GM23248 (cell line): ENCODE results near the gene CD164L2. TPM values are rescaled to one million over a fixed set of nuclear protein-coding genes. Genes with fewer than 3 reads are reported as not detected.

ENCODE experiments used
- DNase-seq: peaks from one replicate; pipeline ENCODE4 v3.0.0-alpha.2; 2015
- H2AFZ ChIP-seq: fragments of 200-600 bp; sonication (generic); 2 replicates; pipeline ENCODE4 v1.6.1; 2016; ENCODE audit warnings: antibody characterized with exemption
- H3F3A ChIP-seq: fragments of 200-600 bp; sonication (generic); 2 replicates; pipeline ENCODE4 v1.6.1; 2016; ENCODE audit warnings: mild to moderate bottlenecking, antibody characterized with exemption, mixed run types; ENCODE audit not compliant: insufficient read depth
- H3K27ac ChIP-seq: fragments of 200-600 bp; sonication (generic); 2 replicates; pipeline ENCODE4 v1.5.1; 2016; ENCODE audit warnings: mild to moderate bottlenecking
- H3K27me3 ChIP-seq: fragments of 200-600 bp; sonication (generic); replicated peaks from 2 replicates; pipeline ENCODE4 v1.6.1; 2016; ENCODE audit warnings: mild to moderate bottlenecking; ENCODE audit not compliant: insufficient read depth
- H3K36me3 ChIP-seq: fragments of 200-600 bp; sonication (generic); 2 replicates; pipeline ENCODE4 v1.6.1; 2016; ENCODE audit warnings: low read depth, mild to moderate bottlenecking
- H3K4me1 ChIP-seq: fragments of 200-600 bp; sonication (generic); 2 replicates; pipeline ENCODE4 v1.6.1; 2016; ENCODE audit warnings: mild to moderate bottlenecking; ENCODE audit not compliant: insufficient read depth
- H3K4me2 ChIP-seq: fragments of 200-600 bp; sonication (generic); one replicate; pipeline ENCODE4 v1.6.1; 2016; ENCODE audit warnings: mild to moderate bottlenecking; ENCODE audit not compliant: unreplicated experiment
- H3K4me3 ChIP-seq: fragments of 200-600 bp; sonication (generic); 2 replicates; pipeline ENCODE4 v1.5.1; 2016; ENCODE audit warnings: mild to moderate bottlenecking
- H3K79me2 ChIP-seq: fragments of 200-600 bp; sonication (generic); 2 replicates; pipeline ENCODE4 v1.6.1; 2016; ENCODE audit warnings: mild to moderate bottlenecking; ENCODE audit not compliant: insufficient read depth
- H3K9ac ChIP-seq: fragments of 200-600 bp; sonication (generic); 2 replicates; pipeline ENCODE4 v1.6.1; 2016; ENCODE audit warnings: mild to moderate bottlenecking
- H3K9me2 ChIP-seq: fragments of 200-600 bp; sonication (generic); 2 replicates; pipeline ENCODE4 v1.6.1; 2016; ENCODE audit warnings: mixed run types, mild to moderate bottlenecking, moderate library complexity; ENCODE audit not compliant: insufficient read depth
- H3K9me3 ChIP-seq: fragments of 200-600 bp; sonication (generic); one replicate; pipeline ENCODE4 v1.6.1; 2017; ENCODE audit warnings: low read depth
- H4K20me1 ChIP-seq: fragments of 200-600 bp; sonication (generic); 2 replicates; pipeline ENCODE4 v1.6.0; 2016; ENCODE audit not compliant: insufficient read depth
- EZH2 ChIP-seq: fragments of 200-600 bp; sonication (generic); IDR thresholded peaks from 2 replicates; pipeline ENCODE4 v1.6.1; 2018; ENCODE audit warnings: antibody characterized with exemption, mild to moderate bottlenecking; ENCODE audit not compliant: insufficient read depth, poor library complexity, severe bottlenecking
- EZH2phosphoT487 ChIP-seq: fragments of 200-600 bp; sonication (generic); IDR thresholded peaks from 2 replicates; pipeline ENCODE4 v1.6.1; 2018; ENCODE audit warnings: antibody characterized with exemption, moderate library complexity, mild to moderate bottlenecking, low read depth; ENCODE audit not compliant: insufficient read depth
- WGBS, 2 experiments: methylation state at CpG; one replicate each; pipeline ENCODE4 v1.1.6; 2015 to 2017; ENCODE audit warnings: low lambda C conversion rate in 2 of 2, low coverage in 1 of 2; ENCODE audit errors: missing lambda C conversion rate in 2 of 2; 5-methylcytosine and 5-hydroxymethylcytosine counted together
- in situ Hi-C: fragments of 300-500 bp; cut with MboI; formaldehyde crosslinking; loops from 2 replicates; pipeline ENCODE4 v1.15.0; 2020
- polyA plus RNA-seq: library from polyadenylated mRNA; unstranded; fragments of >200 nt; fragmentation: Nextera tagmentation; extraction: Ambion mirVana; gene quantifications from 2 replicates; pipeline ENCODE4 v1.2.1, GENCODE V29; 2016
- total RNA-seq: library from RNA; depleted of rRNA; stranded (reverse); fragments of >200 nt; shearing (Covaris generic); gene quantifications from 2 replicates; pipeline ENCODE4 v1.2.3, GENCODE V29; 2014

Gene CD164L2
- total and polyA plus RNA-seq, 2 experiments from 2014 or later: not detected

DNA sequence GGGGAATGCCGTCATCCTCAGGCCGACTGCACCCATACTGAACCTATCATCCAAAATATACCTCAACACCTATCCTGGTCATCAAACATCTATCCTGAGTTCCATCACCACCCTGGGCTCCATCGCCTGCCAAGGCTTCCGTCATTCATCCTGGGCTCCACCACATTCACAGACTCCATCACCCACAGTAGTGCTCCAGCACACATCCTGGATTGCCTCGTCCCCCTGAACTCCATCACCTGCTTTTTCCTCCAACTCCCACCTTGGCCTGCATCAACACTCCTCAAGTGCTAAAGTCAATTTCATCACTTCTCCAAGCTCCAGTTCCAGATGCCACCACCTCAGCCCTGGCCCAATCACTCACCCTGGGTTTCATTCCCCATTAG is 24.2 kb downstream of the CD164L2 start:
- TF ChIP-seq EZH2 (no peak), EZH2phosphoT487 (no peak)
- no peak for DNase-seq
- H3K9me3 ChIP-seq: no peaks in the 10 kb centered on the region
- H3K9me2 ChIP-seq: no peaks in the 10 kb centered on the region
- no peaks in the 10 kb centered on the region for H4K20me1 ChIP-seq
- H3K4me2 ChIP-seq: no peak overlapping the region
- no peaks in the 10 kb centered on the region for H3K27me3 ChIP-seq
- H3K27ac ChIP-seq: no peak overlapping the region
- 97 to 100% methylated on average over 5 of the region's 5 CpGs for WGBS, 2 experiments
- no peak overlapping the region for H3K4me3 ChIP-seq
- H3K4me1 ChIP-seq: no peaks in the 10 kb centered on the region
- H3K9ac ChIP-seq: no peak overlapping the region
- H2AFZ ChIP-seq: no peak overlapping the region
- peaks cover 5% of the 10 kb centered on the region; the same call in 1 of the 2 replicates for H3K36me3 ChIP-seq
- H3K79me2 ChIP-seq: 0 out of 2 replicates have a peak, but pooled peaks cover 3% of the 10 kb centered on the region
- no peaks in the 10 kb centered on the region for H3F3A ChIP-seq
- in situ Hi-C loops: no loop called here

- Histone ChIP-seq H3K9ac (no peak overlapping the region), H3F3A (no peaks in the 10 kb centered on the region), H3K4me2 (no peak overlapping the region), H4K20me1 (no peaks in the 10 kb centered on the region), H2AFZ (no peak overlapping the region), H3K9me2 (no peaks in the 10 kb centered on the region), H3K4me3 (no peak overlapping the region), H3K79me2 (no peaks in the 10 kb centered on the region), H3K9me3 (no peaks in the 10 kb centered on the region), H3K27ac (no peak overlapping the region), H3K36me3 (peaks cover 5% of the 10 kb centered on the region; the same call in 1 of the 2 replicates), H3K4me1 (no peaks in the 10 kb centered on the region), H3K27me3 (no peaks in the 10 kb centered on the region)
- TF ChIP-seq EZH2 (no peak), EZH2phosphoT487 (no peak)
- no peak for DNase-seq
- WGBS, 2 experiments: 94 to 95% methylated on average over 20 to 21 of the region's 21 CpGs
- in situ Hi-C loops: no loop called here
Measured at GRCh38 chr1:27358038-27358927, 24.9 kb downstream of the CD164L2 start.

DNA sequence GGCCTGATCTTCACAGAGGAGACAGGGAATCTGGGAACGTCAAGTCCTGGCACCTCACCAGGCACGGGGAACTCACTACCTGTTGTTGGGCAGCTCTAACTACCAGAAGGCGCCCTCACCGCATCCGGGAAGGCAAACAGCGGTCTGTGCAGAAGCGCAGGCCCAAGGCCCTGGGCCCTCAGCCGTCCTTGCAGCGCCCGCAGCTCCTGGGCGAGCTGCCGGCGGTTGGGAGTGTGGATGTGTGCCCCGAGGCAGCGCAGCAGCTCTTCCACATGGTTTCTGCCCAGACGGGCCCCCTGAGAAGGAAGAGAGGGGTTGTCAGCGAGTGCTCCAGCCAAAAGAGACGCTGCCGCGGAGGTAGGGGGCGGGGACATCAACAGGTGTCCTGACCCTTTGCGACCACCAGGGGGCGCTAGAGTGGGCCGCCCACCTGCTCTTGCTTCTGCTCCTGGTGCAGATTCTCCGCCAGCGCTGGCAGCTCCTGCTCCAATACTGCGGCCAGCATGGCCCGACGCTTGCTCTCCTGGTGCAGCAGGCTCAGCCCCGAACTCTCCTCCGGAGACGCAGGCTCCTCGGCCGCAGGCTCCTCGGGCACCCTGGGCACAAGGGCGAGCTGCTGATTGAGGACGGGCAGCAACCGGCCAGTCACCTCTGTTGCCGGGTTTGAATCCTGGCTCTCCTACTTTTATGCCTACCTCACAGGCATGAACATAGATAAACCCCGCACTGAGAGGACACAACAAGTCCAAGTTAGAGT is 25.7 kb downstream of the CD164L2 start:
- TF ChIP-seq EZH2phosphoT487: no peak
- no peak for TF ChIP-seq EZH2
- WGBS, 2 experiments: 72 to 81% methylated on average over 30 to 40 of the region's 40 CpGs
- Histone ChIP-seq H2AFZ (no peak overlapping the region), H3K9me3 (no peaks in the 10 kb centered on the region), H4K20me1 (no peaks in the 10 kb centered on the region), H3K27ac (no peak overlapping the region), H3K9ac (no peak overlapping the region), H3K27me3 (no peaks in the 10 kb centered on the region), H3K4me1 (no peaks in the 10 kb centered on the region), H3K79me2 (no peaks in the 10 kb centered on the region), H3F3A (no peaks in the 10 kb centered on the region), H3K4me3 (no peak overlapping the region), H3K4me2 (no peak overlapping the region), H3K36me3 (peaks cover 5% of the 10 kb centered on the region; the same call in 1 of the 2 replicates), H3K9me2 (no peaks in the 10 kb centered on the region)
- in situ Hi-C loops: no loop called here
- peak; percentile 48 for DNase-seq

GRCh38 chr1:27356619-27357280 is 26.4 kb downstream of the CD164L2 start:
- Histone ChIP-seq H3K4me1 (no peaks in the 10 kb centered on the region), H3K9ac (no peak overlapping the region), H3K9me3 (no peaks in the 10 kb centered on the region), H3F3A (no peaks in the 10 kb centered on the region), H2AFZ (no peak overlapping the region), H3K27me3 (no peaks in the 10 kb centered on the region), H4K20me1 (no peaks in the 10 kb centered on the region), H3K79me2 (no peaks in the 10 kb centered on the region), H3K4me3 (no peak overlapping the region), H3K36me3 (peaks cover 1% of the 10 kb centered on the region; the same call in 1 of the 2 replicates), H3K9me2 (no peaks in the 10 kb centered on the region), H3K27ac (no peak overlapping the region), H3K4me2 (no peak overlapping the region)
- WGBS, 2 experiments: 84 to 89% methylated on average over 34 to 37 of the region's 37 CpGs
- in situ Hi-C loops: no loop called here
- no peak for DNase-seq
- TF ChIP-seq EZH2phosphoT487 (no peak), EZH2 (no peak)
